ENCODE measurements around the gene AP3B1. TPM values are rescaled to one million over a fixed set of nuclear protein-coding genes. Genes with fewer than 3 reads are reported as not detected.

Gene AP3B1
- total RNA-seq, 5 donors from 2014 or later (not counting 1 experiment from before 2014, with no cell fraction given) = 26.2 to 40.8 (median 31.4) TPM

DNA sequence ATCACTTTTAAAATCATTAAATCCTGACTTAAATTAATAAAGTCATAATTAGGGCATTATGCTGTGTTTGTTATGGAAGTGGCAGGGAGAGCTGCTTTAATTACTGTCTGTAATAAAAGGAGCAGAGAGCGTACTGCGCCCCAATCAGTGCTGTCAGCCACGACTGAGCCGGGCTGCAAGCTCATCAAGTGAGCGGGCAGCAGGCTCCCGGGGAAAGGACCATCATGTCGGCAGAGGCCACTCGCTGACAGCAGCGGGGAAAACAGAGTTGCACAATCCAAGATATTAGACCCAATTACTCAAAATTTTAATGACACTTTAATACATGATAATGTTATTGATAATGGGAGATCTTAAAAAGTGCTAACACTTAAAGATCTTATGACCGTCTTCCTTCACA lies 181.6 kb downstream of the AP3B1 start:
- Histone ChIP-seq H3K27me3 (replicated peaks in 1 of 2; ENCODE audit: control insufficient read depth in 2 of 2, extremely low read depth in 1 of 2, insufficient read depth in 2 of 2, low read length in 1 of 2) (no peaks in the 10 kb centered on the region), H3K27ac (ENCODE audit: low read length) (no peak overlapping the region), H3K4me1 (ENCODE audit: control insufficient read depth in 1 of 2, extremely low read depth in 1 of 2, insufficient read depth in 2 of 2, low read length in 2 of 2) (no peaks in the 10 kb centered on the region), H3K36me3 (ENCODE audit: control insufficient read depth in 2 of 2, extremely low read depth in 1 of 2, insufficient read depth in 1 of 2, low read length in 1 of 2) (peaks cover 0 to 38% of the 10 kb centered on the region in 2 donors), H3K9me3 (no peaks in the 10 kb centered on the region), H3K4me3 (ENCODE audit: control insufficient read depth in 1 of 2, extremely low read depth in 1 of 2, low read length in 1 of 2) (no peak overlapping the region)
- no peak overlapping the region for H3K4me3 Mint-ChIP-seq
- H3K4me1 Mint-ChIP-seq = peaks cover 0 to 4% (median 0%) of the 10 kb centered on the region in 3 donors
- POLR2A ChIA-PET = no interaction called here
- DNase-seq (no peak), ATAC-seq (replicated peaks in 1 of 4) (no peak)
- CTCF ChIA-PET = no interaction called here
- no peaks in the 10 kb centered on the region for H3K27me3 Mint-ChIP-seq
- no peak overlapping the region for H3K27ac Mint-ChIP-seq
- no peaks in the 10 kb centered on the region for H3K9me3 Mint-ChIP-seq
- H3K36me3 Mint-ChIP-seq = peaks cover 44% of the 10 kb centered on the region
- 93% methylated on average over 2 of the region's 10 CpGs for WGBS (ENCODE audit: insufficient coverage)

DNA sequence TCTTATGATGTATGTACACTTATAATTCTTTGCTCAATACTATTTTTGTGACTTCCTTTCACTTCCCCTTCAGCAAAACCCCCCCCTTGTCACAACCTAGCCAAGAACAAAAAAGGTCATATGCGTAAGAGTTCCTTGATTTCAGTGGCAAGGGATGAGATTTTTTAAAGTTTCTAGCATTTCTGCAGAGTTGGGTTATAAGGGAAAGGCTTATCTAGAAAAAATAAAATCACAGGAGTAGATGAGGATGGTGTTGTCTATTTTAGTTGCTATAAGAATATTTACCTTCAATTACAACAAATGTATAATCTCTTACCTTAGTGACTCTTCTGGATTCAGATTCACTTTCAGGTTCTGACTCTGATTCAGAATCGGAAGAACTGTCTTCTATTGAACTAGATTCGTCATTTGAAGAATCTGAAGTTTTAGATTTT lies 184.6 kb downstream of the AP3B1 start:
- CTCF ChIA-PET = no interaction called here

DNA sequence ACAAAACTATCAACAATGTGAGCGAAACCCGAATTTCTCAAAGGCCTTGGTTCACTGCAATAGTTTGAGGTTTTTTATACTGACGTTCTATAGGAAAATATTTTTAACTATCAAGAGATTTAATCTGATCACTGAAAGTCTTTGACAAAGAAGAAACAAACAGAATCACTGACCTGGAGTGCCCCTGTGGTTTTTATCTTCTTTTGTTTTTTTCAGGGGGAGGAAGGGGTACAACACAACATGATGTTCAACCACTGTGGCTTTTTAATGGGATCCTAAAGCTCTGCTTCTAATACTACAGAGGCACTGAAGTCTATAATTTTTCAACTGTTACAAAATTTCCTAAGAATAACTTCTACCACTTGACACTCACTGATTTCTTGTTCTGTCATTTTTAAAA lies 185.9 kb downstream of the AP3B1 start:
- peaks cover 0 to under 1% (median 0%) of the 10 kb centered on the region in 3 donors for H3K4me1 Mint-ChIP-seq
- ChIA-PET CTCF (no interaction called here), POLR2A (no interaction called here)
- Histone ChIP-seq H3K4me3 (ENCODE audit: control insufficient read depth in 1 of 2, extremely low read depth in 1 of 2, low read length in 1 of 2) (no peak overlapping the region), H3K36me3 (ENCODE audit: control insufficient read depth in 2 of 2, extremely low read depth in 1 of 2, insufficient read depth in 1 of 2, low read length in 1 of 2) (peaks cover 6 to 18% of the 10 kb centered on the region in 2 donors), H3K27ac (ENCODE audit: low read length) (no peak overlapping the region), H3K4me1 (ENCODE audit: control insufficient read depth in 1 of 2, extremely low read depth in 1 of 2, insufficient read depth in 2 of 2, low read length in 2 of 2) (no peaks in the 10 kb centered on the region), H3K27me3 (replicated peaks in 1 of 2; ENCODE audit: control insufficient read depth in 2 of 2, extremely low read depth in 1 of 2, insufficient read depth in 2 of 2, low read length in 1 of 2) (no peaks in the 10 kb centered on the region), H3K9me3 (no peaks in the 10 kb centered on the region)
- H3K4me3 Mint-ChIP-seq = no peak overlapping the region
- WGBS (ENCODE audit: insufficient coverage) = no CpG with 5 or more reads among the region's 3 CpGs
- ATAC-seq (replicated peaks in 1 of 4) (no peak), DNase-seq (no peak)
- no peaks in the 10 kb centered on the region for H3K9me3 Mint-ChIP-seq
- no peaks in the 10 kb centered on the region for H3K27me3 Mint-ChIP-seq
- H3K27ac Mint-ChIP-seq = no peak overlapping the region
- peaks cover 40% of the 10 kb centered on the region for H3K36me3 Mint-ChIP-seq

More for the DNA sequence above, 184.6 kb downstream of the AP3B1 start:
- H3K4me1 Mint-ChIP-seq = peaks cover 0 to 4% (median 0%) of the 10 kb centered on the region in 3 donors
- POLR2A ChIA-PET = no interaction called here
- peaks cover 6 to 29% of the 10 kb centered on the region in 2 donors for H3K36me3 ChIP-seq (ENCODE audit: control insufficient read depth in 2 of 2, extremely low read depth in 1 of 2, insufficient read depth in 1 of 2, low read length in 1 of 2)
- H3K9me3 ChIP-seq = no peaks in the 10 kb centered on the region
- no peak overlapping the region for H3K4me3 ChIP-seq (ENCODE audit: control insufficient read depth in 1 of 2, extremely low read depth in 1 of 2, low read length in 1 of 2)
- ATAC-seq (replicated peaks in 1 of 4) (no peak), DNase-seq (no peak)
- peaks cover 53% of the 10 kb centered on the region for H3K36me3 Mint-ChIP-seq
- no peak overlapping the region for H3K27ac Mint-ChIP-seq
- H3K9me3 Mint-ChIP-seq = no peaks in the 10 kb centered on the region
- H3K27me3 Mint-ChIP-seq = no peaks in the 10 kb centered on the region
- H3K4me3 Mint-ChIP-seq = no peak overlapping the region
- no peaks in the 10 kb centered on the region for H3K27me3 ChIP-seq (replicated peaks in 1 of 2; ENCODE audit: control insufficient read depth in 2 of 2, extremely low read depth in 1 of 2, insufficient read depth in 2 of 2, low read length in 1 of 2)
- WGBS (ENCODE audit: insufficient coverage) = no CpG with 5 or more reads among the region's 3 CpGs
- H3K27ac ChIP-seq (ENCODE audit: low read length) = no peak overlapping the region
- no peaks in the 10 kb centered on the region for H3K4me1 ChIP-seq (ENCODE audit: control insufficient read depth in 1 of 2, extremely low read depth in 1 of 2, insufficient read depth in 2 of 2, low read length in 2 of 2)

DNA sequence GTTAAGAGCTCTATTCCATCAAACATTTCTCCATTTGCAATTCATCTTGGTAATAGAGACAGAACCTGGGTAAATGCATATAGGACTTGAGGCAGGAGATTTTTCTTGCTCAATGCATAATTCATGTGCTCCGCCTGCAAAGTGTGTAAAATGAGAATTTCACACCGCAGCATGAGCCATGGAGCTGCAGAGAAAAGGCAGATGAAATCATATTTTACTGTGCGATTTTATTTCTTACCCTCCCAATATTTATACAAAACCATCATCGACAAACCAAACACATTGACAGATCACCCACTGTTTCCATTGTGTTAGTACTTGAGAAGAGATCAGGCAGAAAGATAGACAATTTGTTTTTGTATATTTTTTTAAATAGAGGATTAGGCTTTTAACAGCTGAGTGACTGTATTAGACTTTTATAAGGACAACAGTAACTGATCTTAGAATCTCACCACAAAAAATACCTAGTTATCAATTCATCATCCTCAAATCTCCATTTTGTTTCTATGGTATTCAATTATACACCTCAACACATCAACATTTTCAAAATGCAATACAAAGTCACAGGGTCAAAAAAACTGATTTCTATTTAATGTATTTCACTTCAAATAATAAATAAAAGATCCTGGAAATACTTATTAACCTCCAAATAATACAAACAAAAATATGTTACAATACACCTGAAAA lies 191.1 kb downstream of the AP3B1 start:
- Mint-ChIP-seq H3K27ac (no peak overlapping the region), H3K4me1 (peaks cover 0 to 2% (median 0%) of the 10 kb centered on the region in 3 donors), H3K36me3 (peaks cover 51% of the 10 kb centered on the region), H3K4me3 (no peak overlapping the region), H3K9me3 (no peaks in the 10 kb centered on the region), H3K27me3 (no peaks in the 10 kb centered on the region)
- ATAC-seq (replicated peaks in 1 of 4) = no peak
- no CpG with 5 or more reads among the region's 4 CpGs for WGBS (ENCODE audit: insufficient coverage)
- CTCF ChIA-PET = no interaction called here
- DNase-seq = no peak
- Histone ChIP-seq H3K4me3 (ENCODE audit: control insufficient read depth in 1 of 2, extremely low read depth in 1 of 2, low read length in 1 of 2) (no peak overlapping the region), H3K36me3 (ENCODE audit: control insufficient read depth in 2 of 2, extremely low read depth in 1 of 2, insufficient read depth in 1 of 2, low read length in 1 of 2) (peaks cover 12 to 20% of the 10 kb centered on the region in 2 donors), H3K4me1 (ENCODE audit: control insufficient read depth in 1 of 2, extremely low read depth in 1 of 2, insufficient read depth in 2 of 2, low read length in 2 of 2) (no peaks in the 10 kb centered on the region), H3K9me3 (no peaks in the 10 kb centered on the region), H3K27me3 (replicated peaks in 1 of 2; ENCODE audit: control insufficient read depth in 2 of 2, extremely low read depth in 1 of 2, insufficient read depth in 2 of 2, low read length in 1 of 2) (no peaks in the 10 kb centered on the region), H3K27ac (ENCODE audit: low read length) (no peak overlapping the region)
- POLR2A ChIA-PET = no interaction called here

DNA sequence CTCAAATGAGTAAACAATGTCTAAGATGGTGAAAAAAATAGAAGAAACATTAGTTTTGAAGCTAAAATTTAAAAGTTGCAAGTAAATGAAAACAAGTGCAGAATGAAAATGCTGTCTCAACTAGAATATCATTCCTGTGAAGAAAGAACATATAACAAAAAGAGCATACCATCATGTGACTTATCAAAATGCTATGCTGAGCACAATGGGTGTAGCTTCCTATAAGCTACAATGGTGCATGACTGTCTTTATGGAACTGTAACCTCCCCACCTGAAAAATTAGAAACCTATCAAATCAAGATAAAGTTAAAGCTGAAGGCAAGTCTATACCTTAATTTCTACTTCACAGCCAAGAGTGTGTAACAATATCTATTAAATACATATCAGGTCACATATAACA lies 192.0 kb downstream of the AP3B1 start:
- no peaks in the 10 kb centered on the region for H3K9me3 Mint-ChIP-seq

DNA sequence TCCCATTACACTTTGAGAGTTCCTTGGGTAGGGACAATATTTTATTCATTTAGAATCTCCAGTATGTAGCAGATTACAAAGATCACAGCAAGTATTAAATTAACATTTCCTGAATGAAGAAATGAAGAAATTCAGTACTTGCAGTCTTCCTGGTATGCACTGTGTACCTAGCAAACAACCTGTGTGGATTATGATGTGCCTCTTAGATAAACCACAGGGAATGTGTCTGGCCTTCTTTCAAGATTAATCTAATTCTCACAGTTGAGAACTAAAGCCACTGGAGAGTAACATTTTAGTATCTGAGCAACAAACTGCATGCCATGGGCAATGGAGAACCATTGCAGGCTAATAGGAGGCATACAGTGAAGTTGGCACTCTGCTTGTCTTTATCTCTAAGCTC lies 199.4 kb downstream of the AP3B1 start:
- H3K36me3 ChIP-seq (ENCODE audit: control insufficient read depth in 2 of 2, extremely low read depth in 1 of 2, insufficient read depth in 1 of 2, low read length in 1 of 2) = peaks cover 7 to 17% of the 10 kb centered on the region in 2 donors
- DNase-seq = no peak
- ChIA-PET POLR2A (no interaction called here), CTCF (no interaction called here)
- Mint-ChIP-seq H3K36me3 (peaks cover 61% of the 10 kb centered on the region), H3K27me3 (no peaks in the 10 kb centered on the region), H3K9me3 (no peaks in the 10 kb centered on the region), H3K4me1 (no peaks in the 10 kb centered on the region), H3K27ac (no peak overlapping the region), H3K4me3 (no peak overlapping the region)
- no peaks in the 10 kb centered on the region for H3K27me3 ChIP-seq (replicated peaks in 1 of 2; ENCODE audit: control insufficient read depth in 2 of 2, extremely low read depth in 1 of 2, insufficient read depth in 2 of 2, low read length in 1 of 2)
- no peak for ATAC-seq (replicated peaks in 1 of 4)
- no peaks in the 10 kb centered on the region for H3K4me1 ChIP-seq (ENCODE audit: control insufficient read depth in 1 of 2, extremely low read depth in 1 of 2, insufficient read depth in 2 of 2, low read length in 2 of 2)
- no peak overlapping the region for H3K4me3 ChIP-seq (ENCODE audit: control insufficient read depth in 1 of 2, extremely low read depth in 1 of 2, low read length in 1 of 2)
- H3K27ac ChIP-seq (ENCODE audit: low read length) = no peak overlapping the region
- no peaks in the 10 kb centered on the region for H3K9me3 ChIP-seq

More for the DNA sequence above, 192.0 kb downstream of the AP3B1 start:
- H3K27me3 Mint-ChIP-seq = no peaks in the 10 kb centered on the region
- no peaks in the 10 kb centered on the region for H3K9me3 ChIP-seq
- no peaks in the 10 kb centered on the region for H3K4me1 ChIP-seq (ENCODE audit: control insufficient read depth in 1 of 2, extremely low read depth in 1 of 2, insufficient read depth in 2 of 2, low read length in 2 of 2)
- POLR2A ChIA-PET = interaction anchor here in 1 of 2 donors (0.6 kb wide), 1 partner anchor 88 kb away, joined by 3 read pairs; no protein-coding TSS in a partner anchor
- H3K36me3 ChIP-seq (ENCODE audit: control insufficient read depth in 2 of 2, extremely low read depth in 1 of 2, insufficient read depth in 1 of 2, low read length in 1 of 2) = peaks cover 12 to 20% of the 10 kb centered on the region in 2 donors
- no peak overlapping the region for H3K27ac Mint-ChIP-seq
- peaks cover 0 to 2% (median 0%) of the 10 kb centered on the region in 3 donors for H3K4me1 Mint-ChIP-seq
- H3K4me3 Mint-ChIP-seq = no peak overlapping the region
- no peaks in the 10 kb centered on the region for H3K27me3 ChIP-seq (replicated peaks in 1 of 2; ENCODE audit: control insufficient read depth in 2 of 2, extremely low read depth in 1 of 2, insufficient read depth in 2 of 2, low read length in 1 of 2)
- CTCF ChIA-PET = no interaction called here
- H3K36me3 Mint-ChIP-seq = peaks cover 47% of the 10 kb centered on the region
- H3K4me3 ChIP-seq (ENCODE audit: control insufficient read depth in 1 of 2, extremely low read depth in 1 of 2, low read length in 1 of 2) = no peak overlapping the region
- ATAC-seq (replicated peaks in 1 of 4) (no peak), DNase-seq (no peak)
- no peak overlapping the region for H3K27ac ChIP-seq (ENCODE audit: low read length)
